Neutrophil (primary cell): ENCODE measurements around the gene PSMG3.
A peak's percentile ranks its signal among the peaks of the same experiment; 100 is the strongest.

Experiments
- H3K27ac ChIP-seq: fragments of 200-600 bp; sonication (generic); 2 replicates; pipeline ENCODE4 v1.5.1; 2016; ENCODE audit warnings: mild to moderate bottlenecking, moderate library complexity
- H3K27me3 ChIP-seq: fragments of 200-600 bp; sonication (generic); 2 replicates; pipeline ENCODE4 v1.6.0; 2016; ENCODE audit warnings: mild to moderate bottlenecking
- H3K36me3 ChIP-seq: fragments of 200-600 bp; sonication (generic); 2 replicates; pipeline ENCODE4 v1.5.1; 2017
- H3K4me1 ChIP-seq, 2 experiments: fragments of 200-600 bp in 1 of 2; sonication (generic) in 1 of 2; 1 replicate in 1 of 2; 2 replicates in 1 of 2; pipeline versions ENCODE4 v1.5.1 to v1.6.1; 2013 to 2016; ENCODE audit warnings: low read depth in 1 of 2, low read length in 1 of 2, mild to moderate bottlenecking in 1 of 2, moderate library complexity in 1 of 2; ENCODE audit not compliant: control insufficient read depth in 1 of 2, insufficient read depth in 1 of 2
- H3K4me3 ChIP-seq, 2 experiments: fragments of 200-600 bp in 1 of 2; sonication (generic) in 1 of 2; 1 replicate in 1 of 2; 2 replicates in 1 of 2; pipeline ENCODE4 v1.5.1; 2013 to 2016; ENCODE audit warnings: low read depth in 1 of 2, low read length in 1 of 2, mild to moderate bottlenecking in 1 of 2, moderate library complexity in 1 of 2
- H3K9me3 ChIP-seq: fragments of 200-600 bp; sonication (generic); 2 replicates; pipeline ENCODE4 v1.5.1; 2016
- CTCF ChIP-seq: fragments of 200-600 bp; sonication (generic); IDR thresholded peaks from 2 replicates; pipeline ENCODE4 v1.5.1; 2016; ENCODE audit warnings: antibody characterized with exemption

PSMG3 gene

GRCh38 chr7:1532456-1533254 is 37.2 kb downstream of the PSMG3 start:
- Histone ChIP-seq H3K9me3 (no peaks in the 10 kb centered on the region), H3K27me3 (no peaks in the 10 kb centered on the region), H3K36me3 (peaks cover 25% of the 10 kb centered on the region), H3K4me3 (peak overlapping the region; percentile 63 to 67), H3K27ac (peak overlapping the region; percentile 94), H3K4me1 (peaks cover 37 to 38% of the 10 kb centered on the region in 2 experiments)
- TF ChIP-seq CTCF, result no peak

DNA sequence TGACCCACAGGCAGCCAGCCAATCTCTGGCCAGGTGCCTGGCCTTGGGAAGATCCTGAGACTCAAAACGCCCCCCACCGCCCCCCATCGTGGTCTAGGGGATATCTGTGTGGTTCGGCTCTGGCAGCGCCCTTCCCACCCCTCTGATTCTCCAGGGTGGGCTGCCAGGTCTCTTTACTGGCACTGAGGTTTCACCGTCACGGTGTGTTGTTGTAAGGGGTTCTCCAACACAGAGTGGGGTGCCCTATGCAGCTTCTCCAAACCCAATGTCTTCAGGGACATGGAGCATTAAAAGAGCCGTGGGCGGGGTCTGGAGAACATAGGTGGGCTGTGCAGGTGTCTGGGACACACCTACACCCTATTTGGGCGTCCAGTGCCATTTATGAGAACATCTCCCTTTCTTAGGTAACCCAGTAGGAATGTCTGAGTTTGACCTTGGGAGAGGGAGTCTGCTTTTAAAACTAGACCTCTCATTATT is 37.8 kb downstream of the PSMG3 start:
- TF ChIP-seq CTCF, result no peak
- no peaks in the 10 kb centered on the region for H3K27me3 ChIP-seq
- H3K4me3 ChIP-seq, result peak overlapping the region; percentile 63 to 67
- H3K36me3 ChIP-seq, result peaks cover 18% of the 10 kb centered on the region
- H3K4me1 ChIP-seq, result peaks cover 37 to 38% of the 10 kb centered on the region in 2 experiments
- no peaks in the 10 kb centered on the region for H3K9me3 ChIP-seq
- H3K27ac ChIP-seq, result peak overlapping the region; percentile 94

DNA sequence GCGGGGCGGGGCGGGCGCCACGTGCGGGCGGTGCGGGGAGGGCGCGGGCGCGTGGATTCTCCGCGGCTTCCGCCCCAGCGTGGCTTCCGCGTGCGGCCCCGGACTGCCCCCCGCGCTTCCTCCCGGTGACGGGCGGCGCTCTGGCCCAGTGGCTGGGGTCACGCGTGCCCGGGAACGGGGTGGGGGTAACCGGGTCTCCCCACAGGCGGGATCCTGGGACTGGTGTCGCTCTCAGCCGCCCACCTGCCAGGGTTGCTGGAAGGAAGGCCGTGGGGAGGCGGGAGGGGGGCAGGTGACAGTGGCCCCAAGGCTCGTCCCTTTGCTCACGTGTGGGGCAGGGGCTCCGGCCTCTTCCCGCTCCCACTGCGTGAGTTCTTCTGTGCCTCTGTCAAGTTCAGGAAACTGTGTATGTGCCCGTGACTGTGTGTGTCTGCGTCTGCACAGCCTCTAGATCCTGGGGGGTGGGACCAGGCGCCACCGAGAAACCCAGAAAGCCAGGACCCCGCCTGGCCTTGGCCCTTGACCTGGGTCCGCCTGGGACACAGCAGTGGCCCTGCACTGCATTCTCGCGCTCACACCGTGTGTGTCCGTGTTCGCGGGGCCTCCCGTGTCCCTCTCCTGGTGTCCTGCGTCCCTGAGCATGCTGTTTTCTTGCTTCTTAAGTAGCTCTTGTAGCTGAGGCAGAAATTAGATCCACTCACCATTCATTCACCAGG is 38.4 kb downstream of the PSMG3 start:
- TF ChIP-seq CTCF, result no peak
- Histone ChIP-seq H3K27me3 (no peaks in the 10 kb centered on the region), H3K36me3 (peaks cover 13% of the 10 kb centered on the region), H3K4me3 (peak overlapping the region; percentile 63 to 67), H3K9me3 (no peaks in the 10 kb centered on the region), H3K27ac (peak overlapping the region; percentile 94), H3K4me1 (peaks cover 41 to 43% of the 10 kb centered on the region in 2 experiments)

DNA sequence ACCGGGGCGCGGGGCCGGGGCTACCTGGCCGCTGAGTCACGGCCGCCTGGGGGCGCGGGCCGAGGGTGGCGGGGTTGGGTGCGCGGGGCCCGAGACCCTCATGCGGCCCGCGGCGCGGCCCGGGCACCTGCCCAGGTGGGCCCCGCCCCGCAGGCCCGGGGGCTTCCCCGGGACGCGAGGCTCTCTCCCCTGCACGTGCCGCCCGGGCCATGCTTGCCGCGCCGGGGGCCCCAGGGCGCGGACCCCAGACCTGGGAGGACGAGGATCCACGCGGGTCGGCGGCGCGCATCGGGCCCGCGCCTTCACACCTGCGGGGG is 38.9 kb downstream of the PSMG3 start:
- H3K27me3 ChIP-seq, result no peaks in the 10 kb centered on the region
- no peak for TF ChIP-seq CTCF
- peaks cover 42 to 45% of the 10 kb centered on the region in 2 experiments for H3K4me1 ChIP-seq
- H3K27ac ChIP-seq, result peak overlapping the region; percentile 94
- H3K36me3 ChIP-seq, result peaks cover 9% of the 10 kb centered on the region
- peak overlapping the region; percentile 63 to 67 for H3K4me3 ChIP-seq
- H3K9me3 ChIP-seq, result no peaks in the 10 kb centered on the region

- no peaks in the 10 kb centered on the region for H3K27me3 ChIP-seq
- no peaks in the 10 kb centered on the region for H3K9me3 ChIP-seq
- H3K4me3 ChIP-seq, result peak overlapping the region in 1 of 2 experiments; percentile 58
- H3K36me3 ChIP-seq, result no peaks in the 10 kb centered on the region
- H3K4me1 ChIP-seq, result peaks cover 41 to 42% of the 10 kb centered on the region in 2 experiments
- peak overlapping the region; percentile 94 for H3K27ac ChIP-seq
- TF ChIP-seq CTCF, result no peak
Observed at GRCh38 chr7:1529383-1530116, 40.3 kb downstream of the PSMG3 start.
